Measurements from ENCODE around the gene PIP4P1. TPM values are rescaled to one million over a fixed set of nuclear protein-coding genes. Genes with fewer than 3 reads are reported as not detected.

PIP4P1 gene
- total RNA-seq, 1 donor from 2014 or later: 19.5 TPM

GRCh38 chr14:20490563-20490962 lies 29.3 kb upstream of the PIP4P1 start:
- TF ChIP-seq CTCF (IDR thresholded peaks at IDR 0.05; ENCODE audit: insufficient read depth, low read depth, low read length): no peak
- TF ChIP-seq EZH2 (IDR thresholded peaks at IDR 0.05; ENCODE audit: insufficient read depth, low read length): no peak
- no peak overlapping the region for H3K4me3 Mint-ChIP-seq (ENCODE audit: unreplicated experiment)
- no peaks in the 10 kb centered on the region for H3K27me3 Mint-ChIP-seq (ENCODE audit: low read depth, unreplicated experiment)
- Histone ChIP-seq H3K9me3 (ENCODE audit: insufficient read depth, low read depth, low read length) (no peaks in the 10 kb centered on the region), H3K9ac (ENCODE audit: low read length) (no peak overlapping the region), H2AFZ (ENCODE audit: low read depth, low read length) (no peak overlapping the region), H3K36me3 (ENCODE audit: insufficient read depth, low read length) (no peaks in the 10 kb centered on the region), H3K27me3 (ENCODE audit: insufficient read depth, low read length) (no peaks in the 10 kb centered on the region), H3K79me2 (ENCODE audit: insufficient read depth, low read length) (no peaks in the 10 kb centered on the region), H3K4me3 (ENCODE audit: insufficient read depth, low read depth, low read length) (no peak overlapping the region), H3K27ac (ENCODE audit: low read depth, low read length) (no peak overlapping the region), H3K4me2 (ENCODE audit: low read length) (no peak overlapping the region), H4K20me1 (ENCODE audit: insufficient read depth, low read length) (no peaks in the 10 kb centered on the region), H3K4me1 (ENCODE audit: insufficient read depth, low read length) (no peaks in the 10 kb centered on the region)
- DNase-seq (ENCODE audit: low read depth) (no peak), FAIRE-seq (no peak)
- no peaks in the 10 kb centered on the region for H3K36me3 Mint-ChIP-seq (ENCODE audit: low read depth, unreplicated experiment)
- H3K27ac Mint-ChIP-seq (ENCODE audit: unreplicated experiment): no peak overlapping the region
- H3K4me1 Mint-ChIP-seq (ENCODE audit: low read depth, unreplicated experiment): peaks cover 16% of the 10 kb centered on the region
- H3K9me3 Mint-ChIP-seq (ENCODE audit: unreplicated experiment): no peaks in the 10 kb centered on the region

GRCh38 chr14:20489093-20489994 lies 28.1 kb upstream of the PIP4P1 start:
- Histone ChIP-seq H3K36me3 (ENCODE audit: insufficient read depth, low read length) (no peaks in the 10 kb centered on the region), H3K9ac (ENCODE audit: low read length) (no peak overlapping the region), H3K27me3 (ENCODE audit: insufficient read depth, low read length) (no peaks in the 10 kb centered on the region), H3K27ac (ENCODE audit: low read depth, low read length) (no peak overlapping the region), H4K20me1 (ENCODE audit: insufficient read depth, low read length) (no peaks in the 10 kb centered on the region), H2AFZ (ENCODE audit: low read depth, low read length) (no peak overlapping the region), H3K4me3 (ENCODE audit: insufficient read depth, low read depth, low read length) (no peak overlapping the region), H3K4me2 (ENCODE audit: low read length) (no peak overlapping the region), H3K4me1 (ENCODE audit: insufficient read depth, low read length) (no peaks in the 10 kb centered on the region), H3K9me3 (ENCODE audit: insufficient read depth, low read depth, low read length) (no peaks in the 10 kb centered on the region), H3K79me2 (ENCODE audit: insufficient read depth, low read length) (no peaks in the 10 kb centered on the region)
- Mint-ChIP-seq H3K9me3 (ENCODE audit: unreplicated experiment) (no peaks in the 10 kb centered on the region), H3K4me1 (ENCODE audit: low read depth, unreplicated experiment) (peaks cover 16% of the 10 kb centered on the region), H3K27me3 (ENCODE audit: low read depth, unreplicated experiment) (no peaks in the 10 kb centered on the region), H3K27ac (ENCODE audit: unreplicated experiment) (no peak overlapping the region), H3K36me3 (ENCODE audit: low read depth, unreplicated experiment) (no peaks in the 10 kb centered on the region), H3K4me3 (ENCODE audit: unreplicated experiment) (no peak overlapping the region)
- no peak for TF ChIP-seq CTCF (IDR thresholded peaks at IDR 0.05; ENCODE audit: insufficient read depth, low read depth, low read length)
- TF ChIP-seq EZH2 (IDR thresholded peaks at IDR 0.05; ENCODE audit: insufficient read depth, low read length): no peak
- DNase-seq (ENCODE audit: low read depth): no peak
- FAIRE-seq: no peak

GRCh38 chr14:20487396-20487725 lies 26.1 kb upstream of the PIP4P1 start:
- peaks cover 6% of the 10 kb centered on the region for H3K27me3 ChIP-seq (ENCODE audit: insufficient read depth, low read length)
- no peak overlapping the region for H3K9ac ChIP-seq (ENCODE audit: low read length)
- H2AFZ ChIP-seq (ENCODE audit: low read depth, low read length): no peak overlapping the region
- H3K4me3 Mint-ChIP-seq (ENCODE audit: unreplicated experiment): no peak overlapping the region
- TF ChIP-seq CTCF (IDR thresholded peaks at IDR 0.05; ENCODE audit: insufficient read depth, low read depth, low read length): no peak
- TF ChIP-seq EZH2 (IDR thresholded peaks at IDR 0.05; ENCODE audit: insufficient read depth, low read length): no peak
- peaks cover 14% of the 10 kb centered on the region for H3K4me1 Mint-ChIP-seq (ENCODE audit: low read depth, unreplicated experiment)
- H3K36me3 ChIP-seq (ENCODE audit: insufficient read depth, low read length): no peaks in the 10 kb centered on the region
- H3K4me1 ChIP-seq (ENCODE audit: insufficient read depth, low read length): no peaks in the 10 kb centered on the region
- no peaks in the 10 kb centered on the region for H3K27me3 Mint-ChIP-seq (ENCODE audit: low read depth, unreplicated experiment)
- no peaks in the 10 kb centered on the region for H3K36me3 Mint-ChIP-seq (ENCODE audit: low read depth, unreplicated experiment)
- H3K27ac ChIP-seq (ENCODE audit: low read depth, low read length): no peak overlapping the region
- H3K79me2 ChIP-seq (ENCODE audit: insufficient read depth, low read length): no peaks in the 10 kb centered on the region
- H3K4me2 ChIP-seq (ENCODE audit: low read length): no peak overlapping the region
- H3K9me3 ChIP-seq (ENCODE audit: insufficient read depth, low read depth, low read length): no peaks in the 10 kb centered on the region
- H3K27ac Mint-ChIP-seq (ENCODE audit: unreplicated experiment): no peak overlapping the region
- no peak for FAIRE-seq
- DNase-seq (ENCODE audit: low read depth): no peak
- no peaks in the 10 kb centered on the region for H3K9me3 Mint-ChIP-seq (ENCODE audit: unreplicated experiment)
- no peak overlapping the region for H3K4me3 ChIP-seq (ENCODE audit: insufficient read depth, low read depth, low read length)
- H4K20me1 ChIP-seq (ENCODE audit: insufficient read depth, low read length): no peaks in the 10 kb centered on the region
